RPMI7951 (cell line): ENCODE measurements around the gene RBBP7. TPM values are rescaled to one million over a fixed set of nuclear protein-coding genes. Genes with fewer than 3 reads are reported as not detected.

ENCODE experiments used
- DNase-seq: peaks from one replicate; pipeline ENCODE4 v3.0.0-alpha.2; 2012; ENCODE audit warnings: low read depth
- total RNA-seq: library from RNA; depleted of rRNA; stranded (reverse); fragments of >200 nt; shearing (Covaris generic); gene quantifications from 2 replicates; pipeline ENCODE4 v1.2.3, GENCODE V29; 2014; rRNA removed

RBBP7 gene
- total RNA-seq, 1 experiment from 2014 or later: 260 TPM

DNA sequence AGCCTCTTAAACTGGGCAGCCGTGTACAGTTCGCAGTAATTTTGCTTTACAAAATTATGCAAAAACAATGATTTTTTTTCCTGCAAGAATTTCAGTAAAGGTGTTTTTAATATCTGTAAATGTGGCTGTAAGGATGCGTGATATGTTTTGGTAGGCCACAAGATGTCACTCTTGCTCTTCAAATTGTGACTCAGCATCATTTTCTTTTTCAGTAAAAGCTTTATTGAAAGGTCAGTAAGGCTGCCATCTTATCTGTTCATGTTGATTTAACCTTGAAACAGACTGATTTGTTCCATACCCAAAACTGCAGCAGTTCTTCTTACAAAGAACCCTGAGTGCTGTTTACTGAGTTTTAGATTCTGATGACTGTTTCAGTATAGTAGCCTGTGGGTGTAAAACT, 44.0 kb downstream of the RBBP7 start:
- peak; percentile 53 for DNase-seq

- DNase-seq: no peak
Observed at GRCh38 chrX:16825264-16826035, 44.7 kb downstream of the RBBP7 start.

DNA sequence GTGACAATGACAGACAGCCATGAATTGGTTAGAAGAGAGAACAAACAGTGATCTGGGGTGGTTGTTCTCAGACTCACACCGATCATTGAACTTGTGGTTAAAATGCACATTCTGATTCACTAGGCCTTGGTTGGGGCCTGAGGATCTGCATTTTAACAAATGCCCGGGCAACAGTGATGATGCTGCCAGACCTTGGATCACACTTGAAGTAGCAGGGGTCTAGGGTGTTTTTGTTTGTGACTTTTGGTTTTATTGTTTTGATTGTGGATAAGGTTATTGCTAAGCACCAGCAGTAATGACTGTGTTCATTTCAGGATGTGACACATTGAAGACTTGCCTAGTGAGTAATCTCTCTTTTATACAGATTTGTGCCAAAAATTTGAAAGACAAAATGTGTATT, 47.4 kb downstream of the RBBP7 start:
- peak; percentile 55 for DNase-seq

- DNase-seq: no peak
Observed at GRCh38 chrX:16819634-16820033, 50.5 kb downstream of the RBBP7 start.

DNA sequence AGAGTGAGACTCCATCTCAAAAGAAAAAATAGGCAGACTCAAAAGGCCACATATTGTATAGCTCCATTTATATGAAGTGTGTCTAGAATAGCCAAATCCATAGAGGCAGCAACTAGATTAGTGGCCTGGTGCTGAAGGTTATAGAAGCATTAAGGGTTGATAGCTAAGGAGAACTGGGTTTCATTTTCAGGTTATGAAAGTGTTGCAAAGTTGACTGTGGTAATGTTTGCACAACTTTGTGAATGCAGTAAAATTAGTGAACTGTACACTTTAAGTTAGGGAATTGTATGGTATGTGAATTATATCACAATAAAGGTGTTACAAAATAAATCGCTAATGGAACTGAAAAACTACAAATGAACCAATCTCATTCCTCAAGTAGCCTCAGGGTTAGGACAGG, 55.6 kb downstream of the RBBP7 start:
- no peak for DNase-seq

DNA sequence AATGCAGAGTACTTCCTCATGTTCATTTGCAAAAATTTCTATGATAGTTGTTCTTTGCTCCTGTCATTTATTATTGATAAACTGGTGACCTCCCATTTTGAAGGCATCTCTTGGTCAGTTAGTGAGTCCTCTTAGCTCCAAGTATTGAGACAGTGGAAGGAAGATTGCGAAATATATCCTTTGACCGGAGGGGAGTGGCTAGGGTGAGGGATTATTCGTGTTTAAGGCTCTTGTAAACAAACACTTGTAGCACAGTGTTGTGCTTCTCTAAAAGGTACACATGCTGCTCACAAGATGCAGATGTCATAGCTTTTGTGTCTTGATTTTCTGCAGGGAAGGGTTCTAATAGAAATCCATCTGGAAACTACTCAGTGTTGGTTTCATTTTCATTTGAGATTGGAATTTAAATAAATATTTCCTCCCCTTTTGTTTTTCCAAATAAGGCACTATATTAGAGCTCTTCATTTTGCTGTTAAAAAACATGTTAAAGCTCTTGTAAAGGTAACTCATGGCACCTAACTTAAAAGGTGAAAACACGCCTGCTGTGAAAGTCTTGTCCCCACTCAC, 62.1 kb downstream of the RBBP7 start:
- peak; percentile 42 for DNase-seq

- DNase-seq: no peak
Observed at GRCh38 chrX:16807548-16807947, 62.6 kb downstream of the RBBP7 start.

GRCh38 chrX:16804923-16805464, 65.2 kb downstream of the RBBP7 start:
- no peak for DNase-seq

- no peak for DNase-seq
Observed at GRCh38 chrX:16797841-16798240, 72.3 kb downstream of the RBBP7 start.

GRCh38 chrX:16797358-16797757, 72.8 kb downstream of the RBBP7 start:
- DNase-seq: peak; percentile 65

- DNase-seq: no peak
Observed at GRCh38 chrX:16796298-16796697, 73.9 kb downstream of the RBBP7 start.

Other genes starting within 250 kb of the RBBP7 start
- gene S100G, start 220.2 kb downstream of the RBBP7 start, total RNA-seq: not detected in 2 replicates
- 17.9 TPM in 2 replicates for gene CTPS2, start 157.7 kb downstream of the RBBP7 start, total RNA-seq
- 26.7 and 28.1 TPM in 2 replicates for gene SYAP1, start 150.8 kb downstream of the RBBP7 start, total RNA-seq
- 7.1 and 10.3 TPM in 2 replicates for gene TXLNG, start 83.9 kb downstream of the RBBP7 start, total RNA-seq
- gene REPS2, start 76.3 kb upstream of the RBBP7 start, total RNA-seq: 1.1 and 1.2 TPM in 2 replicates